ENCODE measurements around the gene TBCA. TPM values are rescaled to one million over a fixed set of nuclear protein-coding genes. Genes with fewer than 3 reads are reported as not detected.
"Not testable (repeated sequence)": the region's sequence is repeated elsewhere in the genome, so short reads cannot be mapped to it uniquely, and the experiment has no call there.

The TBCA gene
- polyA plus RNA-seq, 1 of the 3 experiments (the other 2 are of a cell fraction), result 199 TPM

DNA sequence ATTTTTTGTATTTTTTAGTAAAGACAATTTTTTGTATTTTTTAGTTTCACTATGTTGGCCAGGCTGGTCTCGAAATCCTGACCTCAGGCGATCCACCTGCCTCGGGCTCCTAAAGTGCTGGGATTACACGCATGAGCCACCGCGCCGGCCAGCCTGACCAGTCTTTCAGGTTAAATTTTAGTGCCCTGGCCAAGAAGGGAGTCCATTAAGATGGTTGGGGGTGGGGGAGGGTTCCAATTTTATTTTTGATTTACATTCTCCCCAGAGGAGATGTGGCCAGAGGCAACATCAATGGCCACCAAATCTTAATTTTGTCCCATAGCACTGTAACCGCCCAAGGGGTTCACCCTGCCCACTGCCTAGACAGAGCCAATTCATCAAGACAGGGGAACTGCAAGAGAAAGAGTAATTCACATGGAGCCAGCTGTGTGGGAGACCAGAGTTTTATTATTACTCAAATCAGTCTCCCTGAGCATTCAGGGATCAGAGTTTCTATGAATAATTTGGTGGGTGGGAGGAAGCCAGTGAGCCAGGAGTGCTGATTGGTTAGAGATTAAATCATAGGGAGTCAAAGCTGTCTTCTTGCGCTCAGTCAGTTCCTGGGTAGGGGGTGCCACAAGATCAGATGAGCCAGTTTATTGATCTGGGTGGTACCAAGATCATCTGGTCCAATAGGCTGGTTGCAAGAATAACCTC lies 24.7 kb downstream of the TBCA start:
- Histone ChIP-seq H2AFZ (ENCODE audit: low read depth) (no peak overlapping the region), H3K4me2 (no peak overlapping the region), H3K79me2 (ENCODE audit: insufficient read depth) (peaks cover 99% of the 10 kb centered on the region), H3K9me2 (no peaks in the 10 kb centered on the region), H3K27me3 (ENCODE audit: insufficient read depth) (no peaks in the 10 kb centered on the region), H4K20me1 (ENCODE audit: insufficient read depth) (peaks cover 62% of the 10 kb centered on the region), H3K36me3 (replicated peaks in 1 of 2; ENCODE audit: control insufficient read depth in 1 of 2, insufficient read depth in 2 of 2, low read length in 1 of 2) (peaks cover 0 to 3% of the 10 kb centered on the region in 2 experiments), H3K4me3 (ENCODE audit: low read depth in 2 of 2, low read length in 1 of 2) (no peak overlapping the region), H3F3A (replicated peaks; ENCODE audit: insufficient read depth) (no peaks in the 10 kb centered on the region), H3K9ac (no peak overlapping the region), H3K27ac (ENCODE audit: low read depth in 2 of 2, low read length in 1 of 2) (no peak overlapping the region), H3K4me1 (ENCODE audit: control insufficient read depth in 1 of 2, insufficient read depth in 2 of 2, low read depth in 1 of 2, low read length in 1 of 2) (no peaks in the 10 kb centered on the region; a peak in 1 of 4 replicates), H3K9me3 (no peaks in the 10 kb centered on the region)
- POLR2A ChIA-PET, result no interaction called here
- CTCF ChIA-PET, result interaction anchor here (0.7 kb wide), 1 partner anchor 19 kb away, joined by 3 read pairs; no protein-coding TSS in a partner anchor
- DNase-seq, result no peak
- 97% methylated on average over 9 of the region's 9 CpGs for WGBS (ENCODE audit: low lambda C conversion rate)
- no peak for TF ChIP-seq CHD2 (IDR thresholded peaks at IDR 0.05; ENCODE audit: low read length, partially characterized antibody)
- no peak for TF ChIP-seq JUND (IDR thresholded peaks at IDR 0.05)
- TF ChIP-seq MXI1 (IDR thresholded peaks at IDR 0.05; ENCODE audit: low read depth, low read length), result no peak
- no peak for TF ChIP-seq USF1 (IDR thresholded peaks at IDR 0.05; ENCODE audit: borderline replicate concordance, low read depth)
- no peak for TF ChIP-seq TEAD4 (IDR thresholded peaks at IDR 0.05; ENCODE audit: borderline replicate concordance, insufficient read depth)
- TF ChIP-seq RXRA (IDR thresholded peaks at IDR 0.05; ENCODE audit: borderline replicate concordance, low read depth), result no peak
- no peak for TF ChIP-seq RFX5 (IDR thresholded peaks at IDR 0.05; ENCODE audit: low read length)
- TF ChIP-seq FOSL2 (IDR thresholded peaks at IDR 0.05; ENCODE audit: borderline replicate concordance, low read depth), result no peak
- no peak for TF ChIP-seq EP300 (IDR thresholded peaks at IDR 0.05; ENCODE audit: borderline replicate concordance in 1 of 2, low read depth in 1 of 2, low read length in 1 of 2)
- TF ChIP-seq RCOR1 (IDR thresholded peaks at IDR 0.05; ENCODE audit: low read length), result no peak
- no peak for TF ChIP-seq MAX (IDR thresholded peaks at IDR 0.05; ENCODE audit: low read depth)
- TF ChIP-seq GABPA (IDR thresholded peaks at IDR 0.05; ENCODE audit: low read depth), result no peak
- TF ChIP-seq SIN3A (IDR thresholded peaks at IDR 0.05; ENCODE audit: borderline replicate concordance, low read depth, low read length), result no peak

GRCh38 chr5:77750928-77751327 lies 25.2 kb downstream of the TBCA start:
- H3K9me3 ChIP-seq; POLR2A ChIA-PET; H3K36me3 ChIP-seq (replicated peaks in 1 of 2; ENCODE audit: control insufficient read depth in 1 of 2, insufficient read depth in 2 of 2, low read length in 1 of 2); H3K27me3 ChIP-seq (ENCODE audit: insufficient read depth); H3K4me1 ChIP-seq (ENCODE audit: control insufficient read depth in 1 of 2, insufficient read depth in 2 of 2, low read depth in 1 of 2, low read length in 1 of 2); H3K27ac ChIP-seq (ENCODE audit: low read depth in 2 of 2, low read length in 1 of 2); H3K4me3 ChIP-seq (ENCODE audit: low read depth in 2 of 2, low read length in 1 of 2); H3K4me2 ChIP-seq; H3K9me2 ChIP-seq; H3K9ac ChIP-seq; DNase-seq; H2AFZ ChIP-seq (ENCODE audit: low read depth); H3F3A ChIP-seq (replicated peaks; ENCODE audit: insufficient read depth): not testable (repeated sequence)
- H3K79me2 ChIP-seq (ENCODE audit: insufficient read depth), result peaks cover 99% of the 10 kb centered on the region
- WGBS (ENCODE audit: low lambda C conversion rate), result 96% methylated on average over 6 of the region's 6 CpGs
- CTCF ChIA-PET, result interaction anchor here (0.7 kb wide), 1 partner anchor 19 kb away, joined by 3 read pairs; no protein-coding TSS in a partner anchor
- peaks cover 58% of the 10 kb centered on the region for H4K20me1 ChIP-seq (ENCODE audit: insufficient read depth)
